Calu3 (cell line): ENCODE results near the gene DCTD. TPM values are rescaled to one million over a fixed set of nuclear protein-coding genes. Genes with fewer than 3 reads are reported as not detected.

Experiments
- BruUV-seq: library from RNA; stranded (reverse); fragments of 400-500 nt; replicated peaks from 2 replicates; lab custom pipeline; 2021; lab: Mats Ljungman, UMichigan
- CTCF ChIA-PET: fragments of 300-600 bp; sonication (Branson Sonifier 250); formaldehyde crosslinking; loops from one replicate; lab custom pipeline; 2022; ENCODE audit warnings: antibody characterized with exemption; lab: Charles Lee
- DNase-seq: peaks from one replicate; pipeline ENCODE4 v3.0.0; 2022
- H3K27ac Mint-ChIP-seq: one replicate; pipeline ENCODE4 v1.8.0; 2022; ENCODE audit warnings: mixed read lengths; ENCODE audit not compliant: unreplicated experiment
- H3K27me3 Mint-ChIP-seq: one replicate; pipeline ENCODE4 v1.8.0; 2022; ENCODE audit warnings: mixed read lengths; ENCODE audit not compliant: unreplicated experiment
- H3K36me3 Mint-ChIP-seq: one replicate; pipeline ENCODE4 v1.8.0; 2022; ENCODE audit warnings: mild to moderate bottlenecking, moderate library complexity, mixed read lengths; ENCODE audit not compliant: insufficient read depth, unreplicated experiment
- H3K4me1 Mint-ChIP-seq: one replicate; pipeline ENCODE4 v1.8.0; 2022; ENCODE audit warnings: mild to moderate bottlenecking, low read depth, mixed read lengths; ENCODE audit not compliant: unreplicated experiment
- H3K4me3 Mint-ChIP-seq: one replicate; pipeline ENCODE4 v1.8.0; 2022; ENCODE audit warnings: mild to moderate bottlenecking, low read depth, moderate library complexity, mixed read lengths; ENCODE audit not compliant: unreplicated experiment
- H3K9me3 Mint-ChIP-seq: one replicate; pipeline ENCODE4 v1.8.0; 2022; ENCODE audit warnings: low read depth, mixed read lengths; ENCODE audit not compliant: unreplicated experiment
- CTCF ChIP-seq: fragments of 200-600 bp; IDR thresholded peaks from one replicate; pipeline ENCODE4 v1.8.0; 2022; ENCODE audit warnings: antibody characterized with exemption; ENCODE audit not compliant: unreplicated experiment
- intact Hi-C: fragments of 100-400 bp; cut with micrococcal nuclease; formaldehyde crosslinking; loops from one replicate; pipeline ENCODE4 v1.10.0; 2022; ENCODE audit not compliant: unreplicated experiment
- total RNA-seq: library from RNA; stranded (reverse); gene quantifications from 2 replicates; pipeline ENCODE4 v1.2.3, GENCODE V29; 2022

DCTD gene
- total RNA-seq, 1 experiment from 2014 or later, result 65.3 TPM

- no TSS peak for BruUV-seq
- no peaks in the 10 kb centered on the region for H3K36me3 Mint-ChIP-seq
- intact Hi-C loops, result no loop called here
- H3K27me3 Mint-ChIP-seq, result no peaks in the 10 kb centered on the region
- no peak overlapping the region for H3K27ac Mint-ChIP-seq
- TF ChIP-seq CTCF, result no peak
- CTCF ChIA-PET, result no interaction called here
- H3K4me3 Mint-ChIP-seq, result no peak overlapping the region
- DNase-seq, result no peak
- H3K4me1 Mint-ChIP-seq, result no peaks in the 10 kb centered on the region
- no peaks in the 10 kb centered on the region for H3K9me3 Mint-ChIP-seq
Measured at GRCh38 chr4:182861346-182861745, 55.8 kb downstream of the DCTD start.

GRCh38 chr4:182859730-182860129 lies 57.5 kb downstream of the DCTD start:
- TF ChIP-seq CTCF, result no peak
- CTCF ChIA-PET, result no interaction called here
- Mint-ChIP-seq H3K36me3 (no peaks in the 10 kb centered on the region), H3K9me3 (no peaks in the 10 kb centered on the region), H3K4me1 (no peaks in the 10 kb centered on the region), H3K4me3 (no peak overlapping the region), H3K27ac (no peak overlapping the region), H3K27me3 (no peaks in the 10 kb centered on the region)
- DNase-seq, result no peak
- BruUV-seq, result no TSS peak
- intact Hi-C loops, result no loop called here

GRCh38 chr4:182858711-182859110 lies 58.5 kb downstream of the DCTD start:
- Mint-ChIP-seq H3K27ac (no peak overlapping the region), H3K9me3 (no peaks in the 10 kb centered on the region), H3K4me3 (no peak overlapping the region), H3K36me3 (no peaks in the 10 kb centered on the region), H3K27me3 (no peaks in the 10 kb centered on the region), H3K4me1 (no peaks in the 10 kb centered on the region)
- intact Hi-C loops, result no loop called here
- CTCF ChIA-PET, result no interaction called here
- DNase-seq, result no peak
- no TSS peak for BruUV-seq
- no peak for TF ChIP-seq CTCF

GRCh38 chr4:182856862-182857261 lies 60.3 kb downstream of the DCTD start:
- DNase-seq, result no peak
- Mint-ChIP-seq H3K27ac (no peak overlapping the region), H3K9me3 (no peaks in the 10 kb centered on the region), H3K27me3 (no peaks in the 10 kb centered on the region), H3K4me3 (no peak overlapping the region), H3K36me3 (no peaks in the 10 kb centered on the region), H3K4me1 (no peaks in the 10 kb centered on the region)
- no peak for TF ChIP-seq CTCF
- CTCF ChIA-PET, result no interaction called here
- intact Hi-C loops, result no loop called here
- no TSS peak for BruUV-seq
